Breast epithelium (tissue), 4 donors: ENCODE results near the gene RPLP1. TPM values are rescaled to one million over a fixed set of nuclear protein-coding genes. Genes with fewer than 3 reads are reported as not detected.

ENCODE experiments used
- DNase-seq, 2 donors: peaks; one replicate each; pipeline ENCODE4 v3.0.0-alpha.2; 2019; ENCODE audit warnings: low spot score in 2 of 2
- H3K27ac ChIP-seq, 2 donors: fragments of 200-600 bp; sonication (generic) in 1 of 2; one replicate each; pipeline ENCODE4 v1.5.1; 2016 to 2019; ENCODE audit warnings: mild to moderate bottlenecking in 1 of 2
- H3K27me3 ChIP-seq, 2 donors: fragments of 200-600 bp; sonication (generic) in 1 of 2; one replicate each; pipeline versions ENCODE4 v1.5.1 to v1.6.0; 2017 to 2019; ENCODE audit warnings: control low read depth in 1 of 2, mild to moderate bottlenecking in 1 of 2
- H3K36me3 ChIP-seq: fragments of 200-600 bp; one replicate; pipeline ENCODE4 v1.5.1; 2019
- H3K4me1 ChIP-seq, 2 donors: fragments of 200-600 bp; sonication (generic); one replicate each; pipeline ENCODE4 v1.5.1; 2016 to 2019; ENCODE audit warnings: control low read depth in 1 of 2
- H3K4me3 ChIP-seq, 3 donors: fragments of 200-600 bp; sonication (generic); 1 replicate in 2 of 3; 2 replicates in 1 of 3; pipeline ENCODE4 v1.5.1; 2016 to 2019; ENCODE audit warnings: mild to moderate bottlenecking in 3 of 3, moderate library complexity in 2 of 3
- H3K9me3 ChIP-seq, 2 donors: fragments of 200-600 bp; sonication (generic) in 1 of 2; one replicate each; pipeline ENCODE4 v1.5.1; 2016 to 2019; ENCODE audit warnings: control low read depth in 1 of 2
- CTCF ChIP-seq, 3 donors: fragments of 450-650 bp; IDR thresholded peaks; one replicate each; pipeline ENCODE4 v1.5.1; 2016 to 2017; ENCODE audit warnings: antibody characterized with exemption in 3 of 3, mild to moderate bottlenecking in 3 of 3, moderate library complexity in 3 of 3
- POLR2A ChIP-seq: fragments of 450-650 bp; IDR thresholded peaks from one replicate; pipeline ENCODE4 v1.6.1; 2016; ENCODE audit warnings: antibody characterized with exemption, mild to moderate bottlenecking, moderate library complexity
- POLR2AphosphoS5 ChIP-seq, 3 donors: sonication (generic); formaldehyde crosslinking; IDR thresholded peaks; one replicate each; pipeline ENCODE4 v1.6.1; 2017; ENCODE audit warnings: antibody characterized with exemption in 3 of 3
- intact Hi-C: fragments of 100-400 bp; cut with DNase I; formaldehyde crosslinking; loops from one replicate; pipeline ENCODE4 v1.15.1; 2023; ENCODE audit warnings: low total_unique reads
- total RNA-seq, 3 donors: library from RNA; depleted of rRNA; stranded (reverse); fragments of >200 nt; gene quantifications; one replicate each; pipeline ENCODE4 v1.1.0, GENCODE V29; 2016

Gene RPLP1
- total RNA-seq, 3 donors from 2014 or later, result 624 to 881 (median 805) TPM

GRCh38 chr15:69456208-69457166 is 3.9 kb downstream of the RPLP1 start:
- intact Hi-C loops, result no loop called here
- H3K27ac ChIP-seq, result no peak overlapping the region
- TF ChIP-seq POLR2A, result no peak
- no peak for TF ChIP-seq POLR2AphosphoS5 (IDR thresholded peaks at IDR 0.05)
- no peak for TF ChIP-seq CTCF (IDR thresholded peaks at IDR 0.05)

DNA sequence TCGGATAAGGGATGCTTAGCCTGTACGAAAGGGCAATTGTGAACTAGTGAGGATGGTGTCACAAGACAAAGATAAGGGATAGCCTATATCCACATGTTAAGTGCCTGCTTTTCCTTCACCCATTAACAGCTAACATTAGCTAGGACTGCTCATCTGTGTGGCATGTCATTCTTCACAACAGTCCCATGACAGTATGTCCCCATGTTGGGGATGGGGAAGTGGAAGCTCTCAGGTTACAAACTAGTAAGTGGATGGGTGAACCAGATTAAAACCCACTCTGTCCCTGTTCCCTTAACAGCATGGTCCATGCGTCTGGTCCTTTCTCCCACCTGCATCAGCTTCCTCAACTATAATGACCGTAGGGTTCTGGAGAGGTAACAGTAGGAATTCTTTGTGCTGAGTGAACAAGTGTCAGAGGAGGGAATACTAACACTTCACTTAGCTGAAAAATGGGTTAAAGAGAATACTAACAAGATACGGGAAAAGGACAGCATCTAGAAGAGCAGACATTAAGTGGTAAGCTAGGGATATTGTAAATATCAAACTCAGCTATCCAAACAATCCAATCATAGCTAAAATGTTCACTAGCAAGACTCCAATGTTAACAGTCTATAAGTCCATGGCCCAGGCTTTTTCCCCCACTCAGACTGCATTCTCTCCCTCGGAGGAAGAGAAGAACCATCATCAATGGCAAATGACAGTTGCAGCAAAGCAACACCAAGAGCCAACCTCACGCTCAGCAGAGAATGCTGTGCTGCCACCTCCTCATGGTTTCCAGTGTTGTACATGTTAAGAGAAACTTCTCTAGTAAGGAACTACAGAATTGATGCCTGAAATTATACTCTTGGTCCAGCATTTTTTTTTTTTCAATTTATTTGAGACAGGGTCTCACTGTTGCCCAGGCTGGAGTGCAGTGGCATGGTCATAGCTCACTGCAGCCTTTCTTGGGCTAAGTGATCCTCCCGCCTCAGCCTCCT is 5.0 kb downstream of the RPLP1 start:
- Histone ChIP-seq H3K27ac (no peak overlapping the region), H3K36me3 (no peaks in the 10 kb centered on the region), H3K27me3 (no peaks in the 10 kb centered on the region), H3K9me3 (no peaks in the 10 kb centered on the region), H3K4me1 (peaks cover 0 to 11% of the 10 kb centered on the region in 2 donors), H3K4me3 (no peak overlapping the region)
- no peak for DNase-seq
- TF ChIP-seq POLR2AphosphoS5 (IDR thresholded peaks at IDR 0.05) (no peak), CTCF (IDR thresholded peaks at IDR 0.05) (no peak), POLR2A (no peak)
- intact Hi-C loops, result no loop called here

More at GRCh38 chr15:69456208-69457166, 3.9 kb downstream of the RPLP1 start:
- H3K9me3 ChIP-seq, result no peaks in the 10 kb centered on the region
- H3K36me3 ChIP-seq, result no peaks in the 10 kb centered on the region
- no peaks in the 10 kb centered on the region for H3K27me3 ChIP-seq
- no peak overlapping the region for H3K4me3 ChIP-seq
- H3K4me1 ChIP-seq, result peaks cover 0 to 11% of the 10 kb centered on the region in 2 donors
- DNase-seq, result no peak

DNA sequence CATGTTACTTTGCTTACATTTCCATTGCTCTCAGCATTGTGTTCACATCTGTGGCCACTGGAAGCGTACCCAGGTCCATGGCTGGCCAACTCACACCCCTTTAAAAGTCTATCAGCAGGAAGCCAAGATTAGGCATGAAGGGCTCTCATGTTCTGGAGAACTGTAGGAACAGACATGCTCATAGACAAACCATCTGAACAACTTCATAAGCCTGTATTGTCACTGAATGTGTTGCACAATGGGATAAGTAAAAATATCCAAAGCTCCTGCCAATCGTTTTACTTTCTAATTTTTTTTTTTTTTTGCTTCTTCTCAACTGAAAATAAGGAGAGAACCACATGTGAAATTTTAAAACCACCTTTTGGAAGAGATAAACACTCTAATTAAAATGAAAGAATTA is 6.4 kb downstream of the RPLP1 start:
- Histone ChIP-seq H3K36me3 (no peaks in the 10 kb centered on the region), H3K27me3 (no peaks in the 10 kb centered on the region), H3K4me1 (peaks cover 0 to 11% of the 10 kb centered on the region in 2 donors), H3K4me3 (no peak overlapping the region), H3K27ac (peak overlapping the region in 1 of 2 donors; percentile 3), H3K9me3 (no peaks in the 10 kb centered on the region)
- intact Hi-C loops, result no loop called here
- no peak for DNase-seq
- no peak for TF ChIP-seq CTCF (IDR thresholded peaks at IDR 0.05)
- no peak for TF ChIP-seq POLR2AphosphoS5 (IDR thresholded peaks at IDR 0.05)
- TF ChIP-seq POLR2A, result no peak

- DNase-seq, result no peak
- Histone ChIP-seq H3K27ac (no peak overlapping the region), H3K4me1 (peaks cover 0 to 3% of the 10 kb centered on the region in 2 donors), H3K27me3 (no peaks in the 10 kb centered on the region), H3K36me3 (no peaks in the 10 kb centered on the region), H3K9me3 (no peaks in the 10 kb centered on the region), H3K4me3 (no peak overlapping the region)
- TF ChIP-seq CTCF (IDR thresholded peaks at IDR 0.05) (no peak), POLR2A (no peak), POLR2AphosphoS5 (IDR thresholded peaks at IDR 0.05) (no peak)
- intact Hi-C loops, result no loop called here
These were observed 7.9 kb downstream of the RPLP1 start for GRCh38 chr15:69460481-69460880.
